ENCODE measurements around the gene HCN4. TPM values are rescaled to one million over a fixed set of nuclear protein-coding genes. Genes with fewer than 3 reads are reported as not detected.

Gene HCN4
- total RNA-seq, 1 experiment from 2014 or later, result 10.5 TPM

DNA sequence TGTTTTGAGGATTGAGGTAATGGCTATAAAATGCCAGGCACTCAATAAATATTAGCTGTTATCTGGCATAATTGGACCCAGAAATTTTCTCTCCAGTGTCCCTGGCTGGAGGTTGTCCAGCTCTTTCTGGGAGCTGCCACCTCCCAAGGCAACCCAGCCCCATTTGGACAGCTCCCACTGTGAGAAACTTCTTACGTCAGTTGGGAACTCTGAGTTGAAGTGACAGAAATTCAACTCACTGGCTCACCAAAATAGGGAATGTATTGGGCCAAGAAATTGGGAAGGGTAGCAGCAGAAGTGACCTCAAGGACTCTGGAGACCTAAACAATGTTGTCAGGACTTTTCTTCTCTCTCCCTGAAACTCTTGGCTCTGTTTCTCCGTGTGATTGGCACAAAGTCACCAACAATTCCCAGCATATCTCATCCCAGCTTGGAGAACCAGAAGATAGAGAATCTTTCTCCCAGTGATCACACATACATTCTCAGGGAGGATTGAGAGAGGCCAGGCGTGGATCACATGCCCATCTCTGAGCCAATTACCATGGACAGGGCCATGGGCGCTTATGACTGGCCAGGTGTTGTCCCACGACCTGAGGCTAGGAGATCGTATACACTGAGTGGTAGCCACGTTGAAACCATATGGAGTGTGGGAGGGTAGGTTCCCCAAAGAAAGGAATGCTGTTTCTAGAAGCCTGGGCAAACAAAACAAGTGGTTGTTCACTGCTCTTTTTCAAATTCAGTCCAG lies 22.5 kb upstream of the HCN4 start:
- Mint-ChIP-seq H3K27ac (no peak overlapping the region), H3K4me3 (no peak overlapping the region), H3K36me3 (no peaks in the 10 kb centered on the region), H3K27me3 (ENCODE audit: low read depth) (peaks cover 9% of the 10 kb centered on the region), H3K9me3 (no peaks in the 10 kb centered on the region), H3K4me1 (peaks cover 45% of the 10 kb centered on the region)
- TF ChIP-seq ZNF396 (CRISPR knock-in tag; IDR thresholded peaks at IDR 0.05; ENCODE audit: borderline replicate concordance) (no peak), GTF2I (CRISPR knock-in tag; conservative IDR thresholded peaks at IDR 0.05) (no peak), TEAD1 (CRISPR knock-in tag; IDR thresholded peaks at IDR 0.05) (no peak), FOXP1 (CRISPR knock-in tag; IDR thresholded peaks at IDR 0.05; ENCODE audit: borderline replicate concordance) (no peak), IRF2 (CRISPR knock-in tag; IDR thresholded peaks at IDR 0.05; ENCODE audit: borderline replicate concordance, low read depth) (no peak), ZNF671 (CRISPR knock-in tag; IDR thresholded peaks at IDR 0.05) (no peak), OVOL2 (CRISPR knock-in tag; IDR thresholded peaks at IDR 0.05; ENCODE audit: borderline replicate concordance) (no peak), ZNF121 (CRISPR knock-in tag; IDR thresholded peaks at IDR 0.05) (no peak)
- TF ChIP-seq, protein P1, sequence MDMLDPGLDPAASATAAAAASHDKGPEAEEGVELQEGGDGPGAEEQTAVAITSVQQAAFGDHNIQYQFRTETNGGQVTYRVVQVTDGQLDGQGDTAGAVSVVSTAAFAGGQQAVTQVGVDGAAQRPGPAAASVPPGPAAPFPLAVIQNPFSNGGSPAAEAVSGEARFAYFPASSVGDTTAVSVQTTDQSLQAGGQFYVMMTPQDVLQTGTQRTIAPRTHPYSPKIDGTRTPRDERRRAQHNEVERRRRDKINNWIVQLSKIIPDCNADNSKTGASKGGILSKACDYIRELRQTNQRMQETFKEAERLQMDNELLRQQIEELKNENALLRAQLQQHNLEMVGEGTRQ (CRISPR knock-in tag; IDR thresholded peaks at IDR 0.05), result peak; percentile 15; the same call in 1 of the 2 replicates
- ChIA-PET CTCF (no interaction called here), POLR2A (interaction anchor here (0.6 kb wide), 1 partner anchor 12 kb away, joined by 3 read pairs; no protein-coding TSS in a partner anchor)
- DNase-seq (ENCODE audit: low spot score) (no peak), ATAC-seq (no peak)

DNA sequence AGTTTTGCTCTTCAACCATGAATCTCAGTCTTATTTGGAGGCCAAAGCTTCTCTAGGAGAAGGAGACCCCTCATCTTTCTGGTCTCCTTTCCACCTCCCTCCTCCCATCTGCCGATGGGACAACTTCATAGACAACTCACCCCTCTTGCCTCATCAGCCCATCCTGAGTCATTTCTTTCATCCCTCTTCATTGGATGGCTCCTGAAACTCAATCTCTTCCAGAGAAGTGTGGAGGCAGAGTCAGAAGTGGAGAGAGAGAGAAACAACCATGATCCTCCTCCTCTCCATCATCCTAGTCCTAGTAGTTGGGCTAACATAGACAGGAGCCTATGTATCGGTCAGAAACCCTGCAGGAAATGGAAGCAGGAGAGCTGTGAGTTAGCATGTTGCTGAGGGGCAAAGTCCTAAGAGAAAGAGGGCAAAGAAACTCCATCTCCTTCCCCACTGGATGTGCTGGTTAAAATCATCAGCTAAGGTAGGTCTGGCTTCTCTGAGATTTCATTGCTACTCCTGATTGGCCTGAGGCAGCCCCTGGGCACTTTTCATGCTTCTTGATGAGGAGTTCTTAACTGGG lies 21.3 kb upstream of the HCN4 start:
- ChIA-PET CTCF (no interaction called here), POLR2A (no interaction called here)
- Mint-ChIP-seq H3K9me3 (no peaks in the 10 kb centered on the region), H3K4me1 (peaks cover 54% of the 10 kb centered on the region), H3K27ac (no peak overlapping the region), H3K36me3 (no peaks in the 10 kb centered on the region), H3K4me3 (no peak overlapping the region), H3K27me3 (ENCODE audit: low read depth) (peaks cover 14% of the 10 kb centered on the region)
- DNase-seq (ENCODE audit: low spot score) (no peak), ATAC-seq (no peak)
- no peak for TF ChIP-seq IRF2 (CRISPR knock-in tag; IDR thresholded peaks at IDR 0.05; ENCODE audit: borderline replicate concordance, low read depth)
- TF ChIP-seq, protein P2, sequence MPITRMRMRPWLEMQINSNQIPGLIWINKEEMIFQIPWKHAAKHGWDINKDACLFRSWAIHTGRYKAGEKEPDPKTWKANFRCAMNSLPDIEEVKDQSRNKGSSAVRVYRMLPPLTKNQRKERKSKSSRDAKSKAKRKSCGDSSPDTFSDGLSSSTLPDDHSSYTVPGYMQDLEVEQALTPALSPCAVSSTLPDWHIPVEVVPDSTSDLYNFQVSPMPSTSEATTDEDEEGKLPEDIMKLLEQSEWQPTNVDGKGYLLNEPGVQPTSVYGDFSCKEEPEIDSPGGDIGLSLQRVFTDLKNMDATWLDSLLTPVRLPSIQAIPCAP (CRISPR knock-in tag; IDR thresholded peaks at IDR 0.05), result no peak
- TF ChIP-seq, protein P3, sequence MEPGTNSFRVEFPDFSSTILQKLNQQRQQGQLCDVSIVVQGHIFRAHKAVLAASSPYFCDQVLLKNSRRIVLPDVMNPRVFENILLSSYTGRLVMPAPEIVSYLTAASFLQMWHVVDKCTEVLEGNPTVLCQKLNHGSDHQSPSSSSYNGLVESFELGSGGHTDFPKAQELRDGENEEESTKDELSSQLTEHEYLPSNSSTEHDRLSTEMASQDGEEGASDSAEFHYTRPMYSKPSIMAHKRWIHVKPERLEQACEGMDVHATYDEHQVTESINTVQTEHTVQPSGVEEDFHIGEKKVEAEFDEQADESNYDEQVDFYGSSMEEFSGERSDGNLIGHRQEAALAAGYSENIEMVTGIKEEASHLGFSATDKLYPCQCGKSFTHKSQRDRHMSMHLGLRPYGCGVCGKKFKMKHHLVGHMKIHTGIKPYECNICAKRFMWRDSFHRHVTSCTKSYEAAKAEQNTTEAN (CRISPR knock-in tag; IDR thresholded peaks at IDR 0.05), result no peak
- TF ChIP-seq, protein P4, sequence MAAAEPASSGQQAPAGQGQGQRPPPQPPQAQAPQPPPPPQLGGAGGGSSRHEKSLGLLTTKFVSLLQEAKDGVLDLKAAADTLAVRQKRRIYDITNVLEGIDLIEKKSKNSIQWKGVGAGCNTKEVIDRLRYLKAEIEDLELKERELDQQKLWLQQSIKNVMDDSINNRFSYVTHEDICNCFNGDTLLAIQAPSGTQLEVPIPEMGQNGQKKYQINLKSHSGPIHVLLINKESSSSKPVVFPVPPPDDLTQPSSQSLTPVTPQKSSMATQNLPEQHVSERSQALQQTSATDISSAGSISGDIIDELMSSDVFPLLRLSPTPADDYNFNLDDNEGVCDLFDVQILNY (CRISPR knock-in tag; IDR thresholded peaks at IDR 0.05), result no peak
- no peak for TF ChIP-seq CREM (CRISPR knock-in tag; IDR thresholded peaks at IDR 0.05)
- TF ChIP-seq, protein P5, sequence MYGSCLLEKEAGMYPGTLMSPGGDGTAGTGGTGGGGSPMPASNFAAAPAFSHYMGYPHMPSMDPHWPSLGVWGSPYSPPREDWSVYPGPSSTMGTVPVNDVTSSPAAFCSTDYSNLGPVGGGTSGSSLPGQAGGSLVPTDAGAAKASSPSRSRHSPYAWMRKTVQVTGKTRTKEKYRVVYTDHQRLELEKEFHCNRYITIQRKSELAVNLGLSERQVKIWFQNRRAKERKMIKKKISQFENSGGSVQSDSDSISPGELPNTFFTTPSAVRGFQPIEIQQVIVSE (CRISPR knock-in tag; IDR thresholded peaks at IDR 0.05; ENCODE audit: borderline replicate concordance), result no peak
- TF ChIP-seq NR1H2 (CRISPR knock-in tag; IDR thresholded peaks at IDR 0.05), result no peak
- no peak for TF ChIP-seq ELF4 (CRISPR knock-in tag; IDR thresholded peaks at IDR 0.05; ENCODE audit: low read depth)
- no peak for TF ChIP-seq ZBTB21 (CRISPR knock-in tag; IDR thresholded peaks at IDR 0.05; ENCODE audit: borderline replicate concordance)
- no peak for TF ChIP-seq GTF2I (CRISPR knock-in tag; conservative IDR thresholded peaks at IDR 0.05)
- TF ChIP-seq NFE2L1 (CRISPR knock-in tag; IDR thresholded peaks at IDR 0.05), result no peak
- no peak for TF ChIP-seq TEAD1 (CRISPR knock-in tag; IDR thresholded peaks at IDR 0.05)
- TF ChIP-seq ZNF671 (CRISPR knock-in tag; IDR thresholded peaks at IDR 0.05), result no peak
- TF ChIP-seq ZNF138 (CRISPR knock-in tag; conservative IDR thresholded peaks at IDR 0.05), result no peak

Data from WTC11 (cell line).